NCI-H226 (cell line): Measurements from ENCODE around the gene TBC1D23.

Experiments
- DNase-seq: peaks from one replicate; pipeline ENCODE4 v3.0.0-alpha.2; 2015

The TBC1D23 gene

GRCh38 chr3:100354850-100355249 is 94.1 kb downstream of the TBC1D23 start:
- DNase-seq = no peak

GRCh38 chr3:100358413-100358812 is 97.6 kb downstream of the TBC1D23 start:
- no peak for DNase-seq

- no peak for DNase-seq
Observed at GRCh38 chr3:100359035-100359434, 98.2 kb downstream of the TBC1D23 start.

- no peak for DNase-seq
Observed at GRCh38 chr3:100360757-100361496, 100.1 kb downstream of the TBC1D23 start.

- DNase-seq = no peak
Observed at GRCh38 chr3:100361897-100362296, 101.1 kb downstream of the TBC1D23 start.

- DNase-seq = no peak
Observed at GRCh38 chr3:100364421-100364820, 103.6 kb downstream of the TBC1D23 start.

GRCh38 chr3:100366424-100366823 is 105.6 kb downstream of the TBC1D23 start:
- no peak for DNase-seq

GRCh38 chr3:100368441-100368840 is 107.6 kb downstream of the TBC1D23 start:
- no peak for DNase-seq

- DNase-seq = no peak
Observed at GRCh38 chr3:100370756-100371155, 110.0 kb downstream of the TBC1D23 start.

- DNase-seq = no peak
Observed at GRCh38 chr3:100374521-100374920, 113.7 kb downstream of the TBC1D23 start.
